IMR-90 (cell line): ENCODE measurements around the gene ALK. TPM values are rescaled to one million over a fixed set of nuclear protein-coding genes. Genes with fewer than 3 reads are reported as not detected.

Source experiments
- ATAC-seq: fragments of 200-7000 bp; cut with Tn5 transposase; 2 replicates; pipeline ENCODE4 v1.9.1; 2020; ENCODE audit warnings: low read depth, mild to moderate bottlenecking, moderate library complexity
- BruUV-seq: library from RNA; stranded (reverse); fragments of 400-500 nt; replicated peaks from 2 replicates; lab custom pipeline; 2021; lab: Mats Ljungman, UMichigan
- CTCF ChIA-PET: fragments of 300-600 bp; formaldehyde crosslinking; extraction: SDS; loops from one replicate; lab custom pipeline; 2021; ENCODE audit warnings: antibody characterized with exemption; lab: Yijun Ruan, JAX
- POLR2A ChIA-PET: fragments of 300-600 bp; sonication (Branson Sonifier 250); formaldehyde crosslinking; loops from one replicate; lab custom pipeline; 2022; ENCODE audit warnings: antibody characterized with exemption; ENCODE audit not compliant: unreplicated experiment; lab: Charles Lee
- DNase-seq: peaks from one replicate; pipeline ENCODE4 v3.0.0; 2013
- H2AFZ ChIP-seq: replicated peaks from 2 replicates; pipeline ENCODE3; 2013; ENCODE audit warnings: low read length, mild to moderate bottlenecking; ENCODE audit not compliant: poor library complexity
- H2AK5ac ChIP-seq: 2 replicates; pipeline ENCODE4 v1.6.1; 2013; ENCODE audit warnings: low read depth, low read length, inconsistent platforms
- H2AK9ac ChIP-seq: replicated peaks from 2 replicates; pipeline ENCODE3; 2013; ENCODE audit warnings: mild to moderate bottlenecking, low read depth, low read length, moderate library complexity; ENCODE audit not compliant: poor library complexity
- H2BK120ac ChIP-seq: 2 replicates; pipeline ENCODE4 v1.6.1; 2013; ENCODE audit warnings: low read depth, low read length, inconsistent platforms
- H2BK15ac ChIP-seq: 3 replicates; pipeline ENCODE4 v1.6.1; 2013; ENCODE audit warnings: low read depth, low read length, inconsistent platforms
- H2BK20ac ChIP-seq: 2 replicates; pipeline ENCODE4 v1.6.1; 2013; ENCODE audit warnings: low read depth, mild to moderate bottlenecking, inconsistent platforms, low read length, moderate library complexity
- H2BK5ac ChIP-seq: 2 replicates; pipeline ENCODE4 v1.6.1; 2013; ENCODE audit warnings: mild to moderate bottlenecking, low read depth, low read length, inconsistent platforms; ENCODE audit not compliant: poor library complexity, severe bottlenecking
- H3K14ac ChIP-seq: replicated peaks from 2 replicates; pipeline ENCODE4 v1.6.1; 2013; ENCODE audit warnings: low read depth, low read length, inconsistent platforms
- H3K18ac ChIP-seq: 2 replicates; pipeline ENCODE4 v1.6.1; 2013; ENCODE audit warnings: low read depth, low read length, control low read depth
- H3K23ac ChIP-seq: 2 replicates; pipeline ENCODE4 v1.6.1; 2013; ENCODE audit warnings: low read depth, low read length, inconsistent platforms
- H3K27ac ChIP-seq: 2 replicates; pipeline ENCODE4 v1.5.1; 2013; ENCODE audit warnings: mild to moderate bottlenecking, control low read depth, low read length; ENCODE audit not compliant: insufficient read depth
- H3K27me3 ChIP-seq: 2 replicates; pipeline ENCODE4 v1.6.1; 2013; ENCODE audit warnings: low read length; ENCODE audit not compliant: control insufficient read depth, insufficient read depth
- H3K36me3 ChIP-seq: 2 replicates; pipeline ENCODE4 v1.6.1; 2013; ENCODE audit warnings: low read length, mixed read lengths; ENCODE audit not compliant: control insufficient read depth, insufficient read depth
- H3K4ac ChIP-seq: 2 replicates; pipeline ENCODE4 v1.6.1; 2013; ENCODE audit warnings: low read depth, low read length, inconsistent platforms
- H3K4me1 ChIP-seq: 2 replicates; pipeline ENCODE4 v1.6.1; 2013; ENCODE audit warnings: low read length, mixed read lengths; ENCODE audit not compliant: control insufficient read depth, insufficient read depth
- H3K4me2 ChIP-seq: 2 replicates; pipeline ENCODE4 v1.6.1; 2013; ENCODE audit warnings: low read depth, mild to moderate bottlenecking, control low read depth, low read length, moderate library complexity
- H3K4me3 ChIP-seq: 2 replicates; pipeline ENCODE4 v1.5.1; 2013; ENCODE audit warnings: low read depth, mild to moderate bottlenecking, control low read depth, low read length, moderate library complexity; ENCODE audit not compliant: insufficient read depth
- H3K56ac ChIP-seq: 2 replicates; pipeline ENCODE4 v1.6.1; 2013; ENCODE audit warnings: low read length, inconsistent platforms; ENCODE audit not compliant: insufficient read depth; ENCODE audit errors: extremely low read depth
- H3K79me1 ChIP-seq, 2 experiments: 2 replicates each; pipeline ENCODE4 v1.6.1; 2013; ENCODE audit warnings: low read length in 2 of 2, inconsistent platforms in 1 of 2, low read depth in 1 of 2
- H3K9ac ChIP-seq: 2 replicates; pipeline ENCODE4 v1.6.1; 2013; ENCODE audit warnings: low read depth, low read length, control low read depth
- H3K9me1 ChIP-seq: 2 replicates; pipeline ENCODE4 v1.6.1; 2013; ENCODE audit warnings: low read length, inconsistent platforms; ENCODE audit not compliant: insufficient read depth
- H3K9me3 ChIP-seq: 2 replicates; pipeline ENCODE4 v1.6.1; 2013; ENCODE audit warnings: low read length; ENCODE audit not compliant: control insufficient read depth, insufficient read depth
- H4K20me1 ChIP-seq: 2 replicates; pipeline ENCODE4 v1.6.1; 2013; ENCODE audit warnings: low read length, inconsistent platforms; ENCODE audit not compliant: insufficient read depth
- H4K5ac ChIP-seq: 2 replicates; pipeline ENCODE4 v1.6.1; 2013; ENCODE audit warnings: mild to moderate bottlenecking, low read depth, low read length, control low read depth
- H4K8ac ChIP-seq, 2 experiments: 2 replicates each; pipeline ENCODE4 v1.6.1; 2013; ENCODE audit warnings: low read depth in 2 of 2, low read length in 2 of 2, control low read depth in 1 of 2, inconsistent platforms in 1 of 2
- H4K91ac ChIP-seq: 2 replicates; pipeline ENCODE4 v1.6.1; 2013; ENCODE audit warnings: low read depth, low read length, inconsistent platforms; ENCODE audit not compliant: insufficient read depth
- CHD1 ChIP-seq: IDR thresholded peaks from 2 replicates; pipeline ENCODE4 v1.6.1; 2012; ENCODE audit warnings: low read depth, low read length, improper control_type of control experiment
- ELK1 ChIP-seq: fragments of 150-350 bp; IDR thresholded peaks from 2 replicates; pipeline ENCODE4 v1.6.1; 2016; ENCODE audit warnings: low read depth, mild to moderate bottlenecking, low read length, moderate library complexity, borderline replicate concordance
- WGBS, 2 experiments: methylation state at CpG; one replicate each; pipeline versions ENCODE4 v1.1.5 to v1.1.7; 2013; ENCODE audit warnings: missing lambda C conversion rate in 2 of 2; ENCODE audit not compliant: insufficient read length in 1 of 2; ENCODE audit errors: extremely low coverage in 2 of 2; 5-methylcytosine and 5-hydroxymethylcytosine counted together
- dilution Hi-C: fragments of 300-500 bp; cut with HindIII; formaldehyde crosslinking; loops from one replicate; pipeline ENCODE4 v1.14.3; 2018; ENCODE audit warnings: low sequenced_read_pairs; ENCODE audit not compliant: unreplicated experiment
- in situ Hi-C: fragments of 300-500 bp; cut with MboI; formaldehyde crosslinking; loops from 3 replicates; pipeline ENCODE4 v1.14.3; 2019; ENCODE audit warnings: low sequenced_read_pairs, inconsistent platforms, mixed read lengths
- intact Hi-C: fragments of 100-400 bp; cut with micrococcal nuclease; formaldehyde crosslinking; loops from 2 replicates; pipeline ENCODE4 v1.10.0; 2022
- polyA plus RNA-seq, 3 experiments: library from polyadenylated mRNA; depleted of rRNA; stranded (reverse); fragments of >200 nt; gene quantifications; 2 replicates each; pipeline ENCODE4 v1.2.3, GENCODE V29; 2012; ENCODE audit warnings: low replicate concordance in 1 of 3
- total RNA-seq: library from RNA; depleted of rRNA; stranded (reverse); fragments of >200 nt; gene quantifications from 2 replicates; pipeline ENCODE4 v1.2.3, GENCODE V29; 2012

Gene ALK
- total and polyA plus RNA-seq, 2 of the 4 experiments (the other 2 are of a cell fraction): not detected

GRCh38 chr2:29525921-29526320 lies 395.5 kb downstream of the ALK start:
- in situ Hi-C loops (no loop called here), dilution Hi-C loops (no loop called here), intact Hi-C loops (no loop called here)
- no CpG with 5 or more reads among the region's 2 CpGs for WGBS, 2 experiments
- no peaks in the 10 kb centered on the region for H3K27me3 ChIP-seq
- no peak overlapping the region for H3K18ac ChIP-seq
- H3K9me3 ChIP-seq: no peaks in the 10 kb centered on the region
- no peak overlapping the region for H3K4me2 ChIP-seq
- H3K9me1 ChIP-seq: peaks cover 25% of the 10 kb centered on the region
- H3K4me3 ChIP-seq: no peak overlapping the region
- no peak for TF ChIP-seq CHD1
- TF ChIP-seq ELK1: no peak
- no peak overlapping the region for H2BK5ac ChIP-seq
- no peak overlapping the region for H3K23ac ChIP-seq
- no peaks in the 10 kb centered on the region for H4K20me1 ChIP-seq
- H2AK9ac ChIP-seq: no peak overlapping the region
- no peaks in the 10 kb centered on the region for H3K79me1 ChIP-seq
- no peak overlapping the region for H3K56ac ChIP-seq
- DNase-seq (no peak), ATAC-seq (no peak)
- H2AFZ ChIP-seq: no peak overlapping the region
- H4K5ac ChIP-seq: no peak overlapping the region
- no peak overlapping the region for H4K91ac ChIP-seq
- H2BK15ac ChIP-seq: no peak overlapping the region; the same call in 2 of the 3 replicates
- POLR2A ChIA-PET: no interaction called here
- peak overlapping the region; percentile 40; the same call in 1 of the 2 replicates for H2BK20ac ChIP-seq
- no TSS peak for BruUV-seq
- no peak overlapping the region for H3K27ac ChIP-seq
- CTCF ChIA-PET: interaction anchor here (0.7 kb wide), 1 partner anchor 36 kb away, joined by 3 read pairs; no protein-coding TSS in a partner anchor
- no peaks in the 10 kb centered on the region for H3K36me3 ChIP-seq
- H4K8ac ChIP-seq: no peak overlapping the region
- H3K4ac ChIP-seq: peak overlapping the region; percentile 29; the same call in 1 of the 2 replicates
- no peak overlapping the region for H3K9ac ChIP-seq
- H3K14ac ChIP-seq: 0 out of 2 replicates have a peak overlapping the region, but pooled peaks have one; percentile 47
- H2AK5ac ChIP-seq: peak overlapping the region; percentile 25
- H2BK120ac ChIP-seq: peak overlapping the region; percentile 41
- H3K4me1 ChIP-seq: peaks cover 22% of the 10 kb centered on the region
